ENCODE results near the gene CNNM2. TPM values are rescaled to one million over a fixed set of nuclear protein-coding genes. Genes with fewer than 3 reads are reported as not detected.
A peak's percentile ranks its signal among the peaks of the same experiment; 100 is the strongest.

Gene CNNM2
- total and polyA plus RNA-seq, 4 donors, result 3.0 to 18.3 (median 7.8) TPM

- no peak overlapping the region for H3K27ac ChIP-seq (ENCODE audit: low read depth in 1 of 2, low read length in 1 of 2)
- ATAC-seq (ENCODE audit: insufficient read depth, low FRiP score), result no peak
- 49 to 70% methylated on average over 5 of the region's 5 CpGs for WGBS, 2 donors
Observed at GRCh38 chr10:103021900-103022293, 103.8 kb downstream of the CNNM2 start.

GRCh38 chr10:103025696-103026095, 107.6 kb downstream of the CNNM2 start:
- no peak overlapping the region for H3K27ac ChIP-seq (ENCODE audit: low read depth in 1 of 2, low read length in 1 of 2)
- DNase-seq, result no peak
- no peak for TF ChIP-seq CTCF (IDR thresholded peaks at IDR 0.05; ENCODE audit: control extremely low read depth, extremely low read depth)
- no peak for ATAC-seq (ENCODE audit: insufficient read depth, low FRiP score)
- no peaks in the 10 kb centered on the region for H3K27me3 ChIP-seq (ENCODE audit: control insufficient read depth in 3 of 3, insufficient read depth in 3 of 3, low read length in 2 of 3)
- H3K36me3 ChIP-seq (ENCODE audit: control insufficient read depth in 4 of 4, insufficient read depth in 4 of 4, low read length in 4 of 4), result no peaks in the 10 kb centered on the region
- H3K9me3 ChIP-seq (ENCODE audit: control insufficient read depth in 4 of 4, insufficient read depth in 3 of 4, low read length in 3 of 4), result no peaks in the 10 kb centered on the region
- peaks cover 0 to 4% (median 0%) of the 10 kb centered on the region in 5 donors for H3K4me1 ChIP-seq (ENCODE audit: control insufficient read depth in 5 of 5, insufficient read depth in 5 of 5, low read length in 5 of 5)
- H3K9ac ChIP-seq (ENCODE audit: insufficient read depth in 1 of 2, low read length in 2 of 2), result no peak overlapping the region
- no peak overlapping the region for H3K4me3 ChIP-seq
- 90 to 97% methylated on average over 2 of the region's 2 CpGs for WGBS, 2 donors

More at GRCh38 chr10:103021900-103022293, 103.8 kb downstream of the CNNM2 start:
- Histone ChIP-seq H3K27me3 (ENCODE audit: control insufficient read depth in 3 of 3, insufficient read depth in 3 of 3, low read length in 2 of 3) (no peaks in the 10 kb centered on the region), H3K4me3 (no peak overlapping the region), H3K9me3 (ENCODE audit: control insufficient read depth in 4 of 4, insufficient read depth in 3 of 4, low read length in 3 of 4) (no peaks in the 10 kb centered on the region), H3K4me1 (ENCODE audit: control insufficient read depth in 5 of 5, insufficient read depth in 5 of 5, low read length in 5 of 5) (peaks cover 0 to 3% (median 0%) of the 10 kb centered on the region in 5 donors), H3K9ac (ENCODE audit: insufficient read depth in 1 of 2, low read length in 2 of 2) (no peak overlapping the region), H3K36me3 (ENCODE audit: control insufficient read depth in 4 of 4, insufficient read depth in 4 of 4, low read length in 4 of 4) (no peaks in the 10 kb centered on the region)
- no peak for TF ChIP-seq CTCF (IDR thresholded peaks at IDR 0.05; ENCODE audit: control extremely low read depth, extremely low read depth)
- peak in 2 of 3 donors; percentile 16 to 60 for DNase-seq

GRCh38 chr10:103038570-103038969, 120.5 kb downstream of the CNNM2 start:
- H3K36me3 ChIP-seq (ENCODE audit: control insufficient read depth in 4 of 4, insufficient read depth in 4 of 4, low read length in 4 of 4), result no peaks in the 10 kb centered on the region
- H3K9me3 ChIP-seq (ENCODE audit: control insufficient read depth in 4 of 4, insufficient read depth in 3 of 4, low read length in 3 of 4), result no peaks in the 10 kb centered on the region
- WGBS, 2 donors, result 88 to 89% methylated on average over 2 of the region's 2 CpGs
- TF ChIP-seq CTCF (IDR thresholded peaks at IDR 0.05; ENCODE audit: control extremely low read depth, extremely low read depth), result no peak
- H3K27ac ChIP-seq (ENCODE audit: low read depth in 1 of 2, low read length in 1 of 2), result no peak overlapping the region
- peaks cover 0 to 4% (median 0%) of the 10 kb centered on the region in 5 donors for H3K4me1 ChIP-seq (ENCODE audit: control insufficient read depth in 5 of 5, insufficient read depth in 5 of 5, low read length in 5 of 5)
- H3K27me3 ChIP-seq (ENCODE audit: control insufficient read depth in 3 of 3, insufficient read depth in 3 of 3, low read length in 2 of 3), result no peaks in the 10 kb centered on the region
- ATAC-seq (ENCODE audit: insufficient read depth, low FRiP score) (no peak), DNase-seq (no peak)
- H3K4me3 ChIP-seq, result no peak overlapping the region
- no peak overlapping the region for H3K9ac ChIP-seq (ENCODE audit: insufficient read depth in 1 of 2, low read length in 2 of 2)

- WGBS, 2 donors, result 87 to 89% methylated on average over 4 of the region's 4 CpGs
- no peak for TF ChIP-seq CTCF (IDR thresholded peaks at IDR 0.05; ENCODE audit: control extremely low read depth, extremely low read depth)
- H3K27me3 ChIP-seq (ENCODE audit: control insufficient read depth in 3 of 3, insufficient read depth in 3 of 3, low read length in 2 of 3), result no peaks in the 10 kb centered on the region
- no peaks in the 10 kb centered on the region for H3K36me3 ChIP-seq (ENCODE audit: control insufficient read depth in 4 of 4, insufficient read depth in 4 of 4, low read length in 4 of 4)
- H3K4me3 ChIP-seq, result no peak overlapping the region
- no peaks in the 10 kb centered on the region for H3K9me3 ChIP-seq (ENCODE audit: control insufficient read depth in 4 of 4, insufficient read depth in 3 of 4, low read length in 3 of 4)
- DNase-seq (no peak), ATAC-seq (ENCODE audit: insufficient read depth, low FRiP score) (no peak)
- peaks cover 0 to 13% (median 0%) of the 10 kb centered on the region in 5 donors for H3K4me1 ChIP-seq (ENCODE audit: control insufficient read depth in 5 of 5, insufficient read depth in 5 of 5, low read length in 5 of 5)
- H3K9ac ChIP-seq (ENCODE audit: insufficient read depth in 1 of 2, low read length in 2 of 2), result no peak overlapping the region
- H3K27ac ChIP-seq (ENCODE audit: low read depth in 1 of 2, low read length in 1 of 2), result no peak overlapping the region
Observed at GRCh38 chr10:103040418-103040817, 122.3 kb downstream of the CNNM2 start.
